H1 (cell line): ENCODE data around the gene CLDN3.

Source experiments
- EP300 ChIP-seq, 2 experiments: IDR thresholded peaks; 1 replicate in 1 of 2; 2 replicates in 1 of 2; pipeline ENCODE4 v1.6.1; 2011 to 2012; ENCODE audit warnings: low read depth in 2 of 2, low read length in 2 of 2, mild to moderate bottlenecking in 2 of 2, borderline replicate concordance in 1 of 2, inconsistent platforms in 1 of 2, moderate library complexity in 1 of 2
- EZH2 ChIP-seq: fragments of 200-600 bp; sonication (generic); IDR thresholded peaks from 2 replicates; pipeline ENCODE4 v1.7.1; 2012; ENCODE audit warnings: low read depth, mild to moderate bottlenecking, moderate library complexity, low read length, inconsistent platforms; ENCODE audit not compliant: severe bottlenecking
- PHF8 ChIP-seq: fragments of 200-600 bp; sonication (generic); conservative IDR thresholded peaks from 2 replicates; pipeline ENCODE4 v1.7.1; 2012; ENCODE audit warnings: low read depth, mild to moderate bottlenecking, inconsistent platforms, low read length, moderate library complexity
- POLR2A ChIP-seq, 2 experiments: IDR thresholded peaks; 1 replicate in 1 of 2; 2 replicates in 1 of 2; pipeline ENCODE4 v1.6.1; 2011; ENCODE audit warnings: low read depth in 2 of 2, low read length in 2 of 2, mild to moderate bottlenecking in 2 of 2; ENCODE audit errors: control extremely low read depth in 1 of 2
- SUZ12 ChIP-seq: fragments of 200-600 bp; sonication (generic); IDR thresholded peaks from 2 replicates; pipeline ENCODE4 v1.6.1; 2012; ENCODE audit warnings: mild to moderate bottlenecking, inconsistent platforms, low read length, moderate library complexity, mixed read lengths
- ZNF274 ChIP-seq: IDR thresholded peaks from 2 replicates; pipeline ENCODE4 v1.7.0; 2012; ENCODE audit warnings: low read length, borderline replicate concordance; ENCODE audit errors: extremely low read depth
- TF ChIP-seq, protein P1 (sequence below), 3 experiments: IDR thresholded peaks; 1 replicate in 2 of 3; 2 replicates in 1 of 3; pipeline versions ENCODE4 v1.5.1 to v1.6.1; 2011; ENCODE audit warnings: low read length in 3 of 3, mild to moderate bottlenecking in 3 of 3, inconsistent platforms in 2 of 3, low read depth in 1 of 3, moderate library complexity in 1 of 3; ENCODE audit not compliant: insufficient read depth in 1 of 3; ENCODE audit errors: control extremely low read depth in 1 of 3
- TF ChIP-seq, protein P2 (sequence below): IDR thresholded peaks from 2 replicates; pipeline ENCODE4 v1.6.1; 2012; ENCODE audit warnings: low read length, inconsistent platforms
- TF ChIP-seq, protein P3 (sequence below): fragments of 300-600 bp; sonication (generic); IDR thresholded peaks from 2 replicates; pipeline ENCODE4 v1.7.1; 2012; ENCODE audit warnings: low read length, moderate library complexity, mild to moderate bottlenecking, inconsistent platforms; ENCODE audit not compliant: insufficient replicate concordance

DNA sequence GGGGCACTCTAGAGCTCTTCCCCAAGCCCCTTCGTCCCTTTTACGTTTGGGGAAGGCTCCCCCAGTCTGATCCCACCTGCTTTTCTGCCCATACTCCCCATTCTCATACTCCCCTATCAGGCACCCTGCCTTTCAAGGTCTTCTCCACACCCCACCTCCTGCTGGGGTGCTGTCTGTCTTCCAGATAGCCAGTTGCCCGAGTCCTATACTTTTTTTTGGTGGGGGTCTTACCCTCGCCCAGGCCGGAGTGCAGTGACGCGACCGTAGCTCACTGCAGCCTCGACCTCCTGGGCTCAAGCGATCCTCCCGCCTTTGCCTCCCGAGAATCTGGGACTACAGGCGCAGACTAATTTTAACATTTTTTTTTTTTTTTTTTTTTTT lies 30.7 kb downstream of the CLDN3 start:
- TF ChIP-seq, protein P1, sequence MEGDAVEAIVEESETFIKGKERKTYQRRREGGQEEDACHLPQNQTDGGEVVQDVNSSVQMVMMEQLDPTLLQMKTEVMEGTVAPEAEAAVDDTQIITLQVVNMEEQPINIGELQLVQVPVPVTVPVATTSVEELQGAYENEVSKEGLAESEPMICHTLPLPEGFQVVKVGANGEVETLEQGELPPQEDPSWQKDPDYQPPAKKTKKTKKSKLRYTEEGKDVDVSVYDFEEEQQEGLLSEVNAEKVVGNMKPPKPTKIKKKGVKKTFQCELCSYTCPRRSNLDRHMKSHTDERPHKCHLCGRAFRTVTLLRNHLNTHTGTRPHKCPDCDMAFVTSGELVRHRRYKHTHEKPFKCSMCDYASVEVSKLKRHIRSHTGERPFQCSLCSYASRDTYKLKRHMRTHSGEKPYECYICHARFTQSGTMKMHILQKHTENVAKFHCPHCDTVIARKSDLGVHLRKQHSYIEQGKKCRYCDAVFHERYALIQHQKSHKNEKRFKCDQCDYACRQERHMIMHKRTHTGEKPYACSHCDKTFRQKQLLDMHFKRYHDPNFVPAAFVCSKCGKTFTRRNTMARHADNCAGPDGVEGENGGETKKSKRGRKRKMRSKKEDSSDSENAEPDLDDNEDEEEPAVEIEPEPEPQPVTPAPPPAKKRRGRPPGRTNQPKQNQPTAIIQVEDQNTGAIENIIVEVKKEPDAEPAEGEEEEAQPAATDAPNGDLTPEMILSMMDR (IDR thresholded peaks at IDR 0.05; ENCODE audit: control extremely low read depth in 1 of 3, insufficient read depth in 1 of 3, low read depth in 1 of 3, low read length in 3 of 3) = no peak
- TF ChIP-seq, protein P2, sequence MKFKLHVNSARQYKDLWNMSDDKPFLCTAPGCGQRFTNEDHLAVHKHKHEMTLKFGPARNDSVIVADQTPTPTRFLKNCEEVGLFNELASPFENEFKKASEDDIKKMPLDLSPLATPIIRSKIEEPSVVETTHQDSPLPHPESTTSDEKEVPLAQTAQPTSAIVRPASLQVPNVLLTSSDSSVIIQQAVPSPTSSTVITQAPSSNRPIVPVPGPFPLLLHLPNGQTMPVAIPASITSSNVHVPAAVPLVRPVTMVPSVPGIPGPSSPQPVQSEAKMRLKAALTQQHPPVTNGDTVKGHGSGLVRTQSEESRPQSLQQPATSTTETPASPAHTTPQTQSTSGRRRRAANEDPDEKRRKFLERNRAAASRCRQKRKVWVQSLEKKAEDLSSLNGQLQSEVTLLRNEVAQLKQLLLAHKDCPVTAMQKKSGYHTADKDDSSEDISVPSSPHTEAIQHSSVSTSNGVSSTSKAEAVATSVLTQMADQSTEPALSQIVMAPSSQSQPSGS = no peak
- TF ChIP-seq PHF8 (no peak), SUZ12 (no peak), EZH2 (no peak), POLR2A (IDR thresholded peaks at IDR 0.05; ENCODE audit: control extremely low read depth in 1 of 2, low read depth in 2 of 2, low read length in 2 of 2) (no peak), ZNF274 (no peak), EP300 (IDR thresholded peaks at IDR 0.05; ENCODE audit: borderline replicate concordance in 1 of 2, low read depth in 2 of 2, low read length in 2 of 2) (no peak)
- TF ChIP-seq, protein P3, sequence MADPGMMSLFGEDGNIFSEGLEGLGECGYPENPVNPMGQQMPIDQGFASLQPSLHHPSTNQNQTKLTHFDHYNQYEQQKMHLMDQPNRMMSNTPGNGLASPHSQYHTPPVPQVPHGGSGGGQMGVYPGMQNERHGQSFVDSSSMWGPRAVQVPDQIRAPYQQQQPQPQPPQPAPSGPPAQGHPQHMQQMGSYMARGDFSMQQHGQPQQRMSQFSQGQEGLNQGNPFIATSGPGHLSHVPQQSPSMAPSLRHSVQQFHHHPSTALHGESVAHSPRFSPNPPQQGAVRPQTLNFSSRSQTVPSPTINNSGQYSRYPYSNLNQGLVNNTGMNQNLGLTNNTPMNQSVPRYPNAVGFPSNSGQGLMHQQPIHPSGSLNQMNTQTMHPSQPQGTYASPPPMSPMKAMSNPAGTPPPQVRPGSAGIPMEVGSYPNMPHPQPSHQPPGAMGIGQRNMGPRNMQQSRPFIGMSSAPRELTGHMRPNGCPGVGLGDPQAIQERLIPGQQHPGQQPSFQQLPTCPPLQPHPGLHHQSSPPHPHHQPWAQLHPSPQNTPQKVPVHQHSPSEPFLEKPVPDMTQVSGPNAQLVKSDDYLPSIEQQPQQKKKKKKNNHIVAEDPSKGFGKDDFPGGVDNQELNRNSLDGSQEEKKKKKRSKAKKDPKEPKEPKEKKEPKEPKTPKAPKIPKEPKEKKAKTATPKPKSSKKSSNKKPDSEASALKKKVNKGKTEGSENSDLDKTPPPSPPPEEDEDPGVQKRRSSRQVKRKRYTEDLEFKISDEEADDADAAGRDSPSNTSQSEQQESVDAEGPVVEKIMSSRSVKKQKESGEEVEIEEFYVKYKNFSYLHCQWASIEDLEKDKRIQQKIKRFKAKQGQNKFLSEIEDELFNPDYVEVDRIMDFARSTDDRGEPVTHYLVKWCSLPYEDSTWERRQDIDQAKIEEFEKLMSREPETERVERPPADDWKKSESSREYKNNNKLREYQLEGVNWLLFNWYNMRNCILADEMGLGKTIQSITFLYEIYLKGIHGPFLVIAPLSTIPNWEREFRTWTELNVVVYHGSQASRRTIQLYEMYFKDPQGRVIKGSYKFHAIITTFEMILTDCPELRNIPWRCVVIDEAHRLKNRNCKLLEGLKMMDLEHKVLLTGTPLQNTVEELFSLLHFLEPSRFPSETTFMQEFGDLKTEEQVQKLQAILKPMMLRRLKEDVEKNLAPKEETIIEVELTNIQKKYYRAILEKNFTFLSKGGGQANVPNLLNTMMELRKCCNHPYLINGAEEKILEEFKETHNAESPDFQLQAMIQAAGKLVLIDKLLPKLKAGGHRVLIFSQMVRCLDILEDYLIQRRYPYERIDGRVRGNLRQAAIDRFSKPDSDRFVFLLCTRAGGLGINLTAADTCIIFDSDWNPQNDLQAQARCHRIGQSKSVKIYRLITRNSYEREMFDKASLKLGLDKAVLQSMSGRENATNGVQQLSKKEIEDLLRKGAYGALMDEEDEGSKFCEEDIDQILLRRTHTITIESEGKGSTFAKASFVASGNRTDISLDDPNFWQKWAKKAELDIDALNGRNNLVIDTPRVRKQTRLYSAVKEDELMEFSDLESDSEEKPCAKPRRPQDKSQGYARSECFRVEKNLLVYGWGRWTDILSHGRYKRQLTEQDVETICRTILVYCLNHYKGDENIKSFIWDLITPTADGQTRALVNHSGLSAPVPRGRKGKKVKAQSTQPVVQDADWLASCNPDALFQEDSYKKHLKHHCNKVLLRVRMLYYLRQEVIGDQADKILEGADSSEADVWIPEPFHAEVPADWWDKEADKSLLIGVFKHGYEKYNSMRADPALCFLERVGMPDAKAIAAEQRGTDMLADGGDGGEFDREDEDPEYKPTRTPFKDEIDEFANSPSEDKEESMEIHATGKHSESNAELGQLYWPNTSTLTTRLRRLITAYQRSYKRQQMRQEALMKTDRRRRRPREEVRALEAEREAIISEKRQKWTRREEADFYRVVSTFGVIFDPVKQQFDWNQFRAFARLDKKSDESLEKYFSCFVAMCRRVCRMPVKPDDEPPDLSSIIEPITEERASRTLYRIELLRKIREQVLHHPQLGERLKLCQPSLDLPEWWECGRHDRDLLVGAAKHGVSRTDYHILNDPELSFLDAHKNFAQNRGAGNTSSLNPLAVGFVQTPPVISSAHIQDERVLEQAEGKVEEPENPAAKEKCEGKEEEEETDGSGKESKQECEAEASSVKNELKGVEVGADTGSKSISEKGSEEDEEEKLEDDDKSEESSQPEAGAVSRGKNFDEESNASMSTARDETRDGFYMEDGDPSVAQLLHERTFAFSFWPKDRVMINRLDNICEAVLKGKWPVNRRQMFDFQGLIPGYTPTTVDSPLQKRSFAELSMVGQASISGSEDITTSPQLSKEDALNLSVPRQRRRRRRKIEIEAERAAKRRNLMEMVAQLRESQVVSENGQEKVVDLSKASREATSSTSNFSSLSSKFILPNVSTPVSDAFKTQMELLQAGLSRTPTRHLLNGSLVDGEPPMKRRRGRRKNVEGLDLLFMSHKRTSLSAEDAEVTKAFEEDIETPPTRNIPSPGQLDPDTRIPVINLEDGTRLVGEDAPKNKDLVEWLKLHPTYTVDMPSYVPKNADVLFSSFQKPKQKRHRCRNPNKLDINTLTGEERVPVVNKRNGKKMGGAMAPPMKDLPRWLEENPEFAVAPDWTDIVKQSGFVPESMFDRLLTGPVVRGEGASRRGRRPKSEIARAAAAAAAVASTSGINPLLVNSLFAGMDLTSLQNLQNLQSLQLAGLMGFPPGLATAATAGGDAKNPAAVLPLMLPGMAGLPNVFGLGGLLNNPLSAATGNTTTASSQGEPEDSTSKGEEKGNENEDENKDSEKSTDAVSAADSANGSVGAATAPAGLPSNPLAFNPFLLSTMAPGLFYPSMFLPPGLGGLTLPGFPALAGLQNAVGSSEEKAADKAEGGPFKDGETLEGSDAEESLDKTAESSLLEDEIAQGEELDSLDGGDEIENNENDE = no peak
